ENCODE results near the gene NPC1L1. TPM values are rescaled to one million over a fixed set of nuclear protein-coding genes. Genes with fewer than 3 reads are reported as not detected.

NPC1L1 gene
- total RNA-seq, 4 donors from 2014 or later = 0.17 to 3.2 (median 0.22) TPM; not detected in 1

DNA sequence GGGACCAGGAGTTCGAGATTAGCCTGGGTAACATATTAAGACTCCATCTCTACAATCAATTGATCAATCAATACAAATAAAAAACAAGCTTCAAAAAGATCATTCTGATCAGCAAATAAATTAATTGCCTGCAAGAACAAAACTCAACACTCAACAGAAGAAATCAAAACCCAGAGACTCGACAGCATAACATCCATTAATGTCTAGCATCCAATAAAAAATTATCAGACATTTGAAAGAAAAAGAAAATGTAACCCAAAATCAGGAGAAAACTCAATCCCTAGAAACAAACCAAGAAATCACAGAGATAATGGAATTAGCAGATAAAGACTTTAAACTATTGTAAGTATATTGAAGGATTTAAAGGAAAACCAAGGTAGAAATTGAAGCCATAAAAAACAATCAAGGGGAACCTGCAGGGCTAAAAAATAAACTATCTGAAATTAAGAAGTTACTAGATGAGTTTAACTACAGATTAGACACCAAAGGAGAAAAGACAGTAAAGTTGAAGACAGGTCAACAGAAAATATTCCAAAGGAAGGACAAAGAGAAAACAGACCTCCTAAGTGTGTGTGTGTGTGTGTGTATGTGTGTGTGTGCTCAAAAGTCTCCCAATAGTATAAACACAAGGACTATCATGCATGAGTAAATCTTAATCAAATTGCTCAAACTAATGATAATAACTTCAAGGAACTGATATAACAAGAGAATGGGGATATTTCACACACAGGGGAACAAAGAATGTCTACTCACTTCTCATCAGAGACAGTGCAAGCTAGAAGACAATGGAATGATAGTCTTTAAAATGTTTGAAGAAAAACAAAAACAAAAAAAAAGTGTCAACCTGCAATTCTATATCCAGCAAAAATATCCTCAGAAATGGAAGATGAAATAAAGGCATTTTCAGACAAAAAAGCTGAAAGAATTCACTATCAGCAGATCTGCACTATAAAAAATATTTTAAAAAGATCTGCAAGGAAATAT lies 58.3 kb downstream of the NPC1L1 start:
- no peak for TF ChIP-seq CTCF (IDR thresholded peaks at IDR 0.05; ENCODE audit: low read depth)

DNA sequence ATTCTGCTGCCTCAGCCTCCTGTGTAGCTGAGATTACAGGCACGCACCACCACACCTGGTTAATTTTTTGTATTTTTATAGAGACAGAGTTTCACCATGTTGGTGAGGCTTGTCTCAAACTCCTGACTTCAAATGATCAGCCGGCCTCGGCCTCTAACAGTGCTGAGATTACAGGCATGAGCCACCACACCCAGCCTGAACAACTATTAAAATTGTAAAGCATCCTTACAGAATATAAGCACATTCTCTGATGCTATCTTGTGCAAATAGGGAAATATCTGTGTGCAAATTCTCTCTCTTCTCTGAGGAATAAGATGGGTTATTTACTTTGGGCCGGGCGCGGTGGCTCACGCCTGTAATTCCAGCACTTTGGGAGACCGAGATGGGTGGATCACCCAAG lies 63.2 kb downstream of the NPC1L1 start:
- TF ChIP-seq CTCF (IDR thresholded peaks at IDR 0.05; ENCODE audit: low read depth) = no peak

DNA sequence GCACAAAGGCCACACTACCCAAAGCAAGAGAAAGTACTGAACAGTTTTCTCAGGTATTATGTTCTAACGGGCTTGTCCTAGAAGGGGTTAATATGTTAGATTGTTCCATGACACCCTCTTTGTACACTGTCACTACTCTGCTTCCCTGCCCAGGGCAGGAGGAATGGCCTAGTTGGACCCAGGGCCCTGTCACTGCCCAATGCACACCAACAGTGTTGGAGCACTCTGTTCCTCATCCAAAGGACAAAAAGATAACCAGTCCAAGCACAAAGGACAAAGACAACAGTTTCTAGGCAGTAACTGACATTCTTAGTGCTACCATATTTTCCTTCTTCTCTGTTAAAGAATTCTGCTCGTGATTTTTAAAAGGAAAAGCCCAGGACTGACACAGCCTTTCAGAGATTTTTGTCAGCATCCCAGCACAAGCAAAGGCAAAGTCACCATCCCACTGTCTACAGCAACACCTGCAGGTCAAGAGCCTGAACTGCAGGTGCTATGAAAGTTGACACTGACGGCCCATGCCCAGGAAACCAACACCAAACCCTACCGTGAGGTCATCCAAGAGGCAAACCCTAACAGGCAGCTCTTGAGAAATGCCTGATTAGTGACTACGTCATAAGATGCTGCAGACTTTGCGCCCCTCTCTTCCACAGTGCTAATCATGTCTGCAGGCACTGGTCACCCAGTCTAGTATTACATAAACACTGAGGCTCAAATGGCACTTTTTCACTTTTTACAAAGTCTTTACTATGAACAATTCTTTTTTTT lies 63.9 kb downstream of the NPC1L1 start:
- TF ChIP-seq CTCF (IDR thresholded peaks at IDR 0.05; ENCODE audit: low read depth) = no peak

- no peak for TF ChIP-seq CTCF (IDR thresholded peaks at IDR 0.05; ENCODE audit: low read depth)
Measured at GRCh38 chr7:44476313-44476712, 64.8 kb downstream of the NPC1L1 start.

DNA sequence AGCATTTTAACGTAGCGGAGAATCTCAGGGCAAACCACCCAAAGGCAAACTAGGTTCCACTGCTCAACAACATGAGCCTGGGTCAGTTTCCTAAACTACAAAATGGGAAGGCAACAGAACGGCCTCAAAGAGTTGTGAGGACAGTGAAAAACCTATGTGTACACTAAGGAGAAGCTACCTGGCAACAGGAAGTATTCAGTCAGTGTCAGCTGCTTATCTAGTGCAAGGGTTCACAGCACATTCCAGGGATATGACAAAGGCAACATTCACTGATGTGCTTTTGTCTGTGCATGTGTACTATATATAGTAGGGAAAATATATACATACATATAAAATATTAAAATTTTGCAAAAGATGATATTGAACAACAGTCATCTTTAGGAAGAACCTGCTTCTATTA lies 67.8 kb downstream of the NPC1L1 start:
- TF ChIP-seq CTCF (IDR thresholded peaks at IDR 0.05; ENCODE audit: low read depth) = no peak

- TF ChIP-seq CTCF (IDR thresholded peaks at IDR 0.05; ENCODE audit: low read depth) = no peak
Measured at GRCh38 chr7:44472843-44473242, 68.3 kb downstream of the NPC1L1 start.

GRCh38 chr7:44471850-44472249 lies 69.3 kb downstream of the NPC1L1 start:
- TF ChIP-seq CTCF (IDR thresholded peaks at IDR 0.05; ENCODE audit: low read depth) = no peak
